Colon (tissue), 2 donors: ENCODE data around the gene MBTPS1.

ENCODE experiments used
- FAIRE-seq: peaks from 2 replicates; lab custom pipeline; 2012; peaks lifted over from hg19 to GRCh38; lab: Jason Lieb, UNC
- donor health status: control.
- donor health status: control.

Gene MBTPS1

GRCh38 chr16:84034516-84034915 lies 82.2 kb downstream of the MBTPS1 start:
- FAIRE-seq, result no peak

- FAIRE-seq, result no peak
These were observed 83.2 kb downstream of the MBTPS1 start for GRCh38 chr16:84033251-84034195.

GRCh38 chr16:84032458-84033178 lies 84.1 kb downstream of the MBTPS1 start:
- no peak for FAIRE-seq

GRCh38 chr16:84031556-84031955 lies 85.2 kb downstream of the MBTPS1 start:
- no peak for FAIRE-seq

- no peak for FAIRE-seq
These were observed 87.3 kb downstream of the MBTPS1 start for GRCh38 chr16:84029297-84030047.

- no peak for FAIRE-seq
These were observed 89.1 kb downstream of the MBTPS1 start for GRCh38 chr16:84027625-84028024.

GRCh38 chr16:84026606-84027005 lies 90.1 kb downstream of the MBTPS1 start:
- no peak for FAIRE-seq

- FAIRE-seq, result no peak
These were observed 91.9 kb downstream of the MBTPS1 start for GRCh38 chr16:84024854-84025253.

- no peak for FAIRE-seq
These were observed 94.1 kb downstream of the MBTPS1 start for GRCh38 chr16:84022644-84023043.

GRCh38 chr16:84021488-84021887 lies 95.3 kb downstream of the MBTPS1 start:
- FAIRE-seq, result no peak

- no peak for FAIRE-seq
These were observed 96.4 kb downstream of the MBTPS1 start for GRCh38 chr16:84020353-84020752.

GRCh38 chr16:84018710-84019109 lies 98.0 kb downstream of the MBTPS1 start:
- FAIRE-seq, result no peak

GRCh38 chr16:84016477-84016876 lies 100.3 kb downstream of the MBTPS1 start:
- FAIRE-seq, result no peak

GRCh38 chr16:84015399-84015798 lies 101.3 kb downstream of the MBTPS1 start:
- FAIRE-seq, result no peak

GRCh38 chr16:84014570-84015327 lies 102.0 kb downstream of the MBTPS1 start:
- FAIRE-seq, result no peak

- no peak for FAIRE-seq
These were observed 102.8 kb downstream of the MBTPS1 start for GRCh38 chr16:84013787-84014569.

GRCh38 chr16:84009282-84009681 lies 107.5 kb downstream of the MBTPS1 start:
- FAIRE-seq, result no peak

GRCh38 chr16:84007965-84008364 lies 108.8 kb downstream of the MBTPS1 start:
- FAIRE-seq, result no peak

- FAIRE-seq, result no peak
These were observed 109.2 kb downstream of the MBTPS1 start for GRCh38 chr16:84007520-84007919.

GRCh38 chr16:84005391-84005790 lies 111.4 kb downstream of the MBTPS1 start:
- no peak for FAIRE-seq

GRCh38 chr16:84004442-84004841 lies 112.3 kb downstream of the MBTPS1 start:
- no peak for FAIRE-seq
